Kasumi-1 (cell line): ENCODE results near the gene GPANK1.

Source experiments
- DNase-seq, 2 experiments: peaks; one replicate each; lab custom pipeline; 2025; lab: John Stamatoyannopoulos, UW

The GPANK1 gene

DNA sequence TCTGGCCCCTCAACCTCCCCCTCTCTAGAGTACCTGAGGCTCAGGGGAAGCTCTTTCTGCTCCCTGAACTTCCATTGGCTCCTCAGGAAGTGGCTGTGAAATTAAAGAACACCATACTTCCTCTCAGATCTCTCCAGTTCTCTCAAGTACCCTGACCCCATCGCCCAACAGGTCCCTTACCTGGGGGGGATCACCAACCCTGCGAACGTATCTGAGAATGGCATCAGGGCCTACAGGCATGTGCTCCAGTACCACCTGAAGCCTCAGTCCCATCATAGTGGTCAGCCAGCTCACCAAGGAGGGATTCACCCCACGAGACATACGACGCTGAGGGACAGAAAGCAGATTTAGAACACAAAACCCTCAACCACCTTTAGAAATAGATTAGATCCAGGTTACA lies 24.2 kb downstream of the GPANK1 start:
- no peak for DNase-seq

DNA sequence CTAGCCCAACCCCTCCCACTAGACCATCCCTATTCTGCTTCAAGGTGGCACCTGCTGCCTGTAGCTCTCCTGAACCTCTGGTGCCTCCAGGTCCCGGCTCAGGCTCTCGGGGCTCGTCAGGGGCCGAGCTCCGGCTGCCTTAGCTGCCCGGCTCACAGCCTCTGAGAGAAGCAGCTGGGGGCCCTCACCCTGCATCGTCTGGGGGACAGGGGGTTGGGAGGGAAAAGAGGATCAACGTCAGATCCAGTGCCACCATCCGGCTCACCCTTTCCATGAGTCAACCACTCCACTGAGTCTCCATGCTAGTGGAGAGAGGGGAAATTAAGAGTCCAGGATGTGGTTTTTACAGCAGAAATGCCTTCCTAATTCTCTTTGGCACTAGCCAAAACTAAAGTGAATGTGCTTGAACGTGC lies 25.3 kb downstream of the GPANK1 start:
- DNase-seq = peak in 1 of 2 experiments; percentile 30

DNA sequence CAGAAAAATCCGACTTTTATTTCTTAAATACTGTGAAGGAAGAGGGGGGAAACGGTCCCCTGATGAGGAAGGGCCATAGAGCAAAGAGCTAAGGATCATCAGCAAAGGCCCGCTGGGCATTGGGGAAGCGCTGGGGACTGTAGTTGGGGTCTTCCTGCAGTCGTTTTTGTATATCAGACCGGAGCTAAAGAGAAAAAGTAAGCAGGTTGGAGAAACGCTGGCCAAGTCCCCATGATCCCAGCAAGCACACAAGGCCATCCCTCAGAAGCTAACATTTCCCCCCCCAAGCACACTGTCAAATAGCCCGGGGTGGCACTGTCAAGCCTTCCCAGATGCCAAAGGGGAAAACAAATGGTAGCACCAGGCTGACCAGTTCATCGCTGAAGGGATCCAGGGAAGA lies 25.8 kb downstream of the GPANK1 start:
- no peak for DNase-seq

DNA sequence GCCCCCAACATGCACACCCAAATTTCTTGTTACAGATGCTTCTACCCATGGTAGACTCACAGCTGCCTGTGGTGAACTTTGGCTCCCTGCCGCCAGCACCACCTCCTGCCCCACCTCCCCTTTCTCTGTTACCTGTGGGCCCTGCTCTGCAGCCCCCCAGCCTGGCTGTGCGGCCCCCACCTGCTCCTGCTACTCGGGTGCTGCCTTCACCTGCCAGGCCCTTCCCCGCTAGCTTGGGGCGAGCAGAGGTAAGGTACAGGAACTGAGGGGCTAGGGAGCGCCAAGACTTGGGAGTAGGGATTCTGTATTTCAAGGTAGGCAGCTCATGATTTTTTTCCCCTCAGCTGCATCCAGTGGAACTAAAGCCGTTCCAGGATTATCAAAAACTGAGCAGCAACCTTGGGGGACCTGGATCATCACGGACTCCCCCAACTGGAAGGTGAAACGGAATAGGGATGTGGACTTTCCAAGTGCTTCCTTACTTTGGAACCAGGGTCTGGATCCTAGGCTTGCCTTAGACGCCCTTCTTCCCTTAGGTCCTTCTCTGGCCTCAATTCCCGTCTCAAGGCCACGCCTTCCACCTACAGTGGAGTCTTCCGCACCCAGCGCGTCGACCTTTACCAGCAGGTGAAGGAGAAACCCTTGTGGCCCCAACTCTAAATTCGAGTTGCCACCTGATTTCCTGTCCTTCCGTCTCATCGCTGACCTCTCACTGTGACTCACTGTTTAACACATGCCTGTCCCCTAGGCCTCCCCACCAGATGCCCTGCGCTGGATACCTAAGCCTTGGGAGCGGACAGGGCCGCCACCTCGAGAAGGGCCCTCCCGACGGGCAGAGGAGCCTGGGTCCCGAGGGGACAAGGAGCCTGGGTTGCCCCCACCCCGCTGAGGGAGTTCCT lies 27.9 kb downstream of the GPANK1 start:
- DNase-seq = no peak

DNA sequence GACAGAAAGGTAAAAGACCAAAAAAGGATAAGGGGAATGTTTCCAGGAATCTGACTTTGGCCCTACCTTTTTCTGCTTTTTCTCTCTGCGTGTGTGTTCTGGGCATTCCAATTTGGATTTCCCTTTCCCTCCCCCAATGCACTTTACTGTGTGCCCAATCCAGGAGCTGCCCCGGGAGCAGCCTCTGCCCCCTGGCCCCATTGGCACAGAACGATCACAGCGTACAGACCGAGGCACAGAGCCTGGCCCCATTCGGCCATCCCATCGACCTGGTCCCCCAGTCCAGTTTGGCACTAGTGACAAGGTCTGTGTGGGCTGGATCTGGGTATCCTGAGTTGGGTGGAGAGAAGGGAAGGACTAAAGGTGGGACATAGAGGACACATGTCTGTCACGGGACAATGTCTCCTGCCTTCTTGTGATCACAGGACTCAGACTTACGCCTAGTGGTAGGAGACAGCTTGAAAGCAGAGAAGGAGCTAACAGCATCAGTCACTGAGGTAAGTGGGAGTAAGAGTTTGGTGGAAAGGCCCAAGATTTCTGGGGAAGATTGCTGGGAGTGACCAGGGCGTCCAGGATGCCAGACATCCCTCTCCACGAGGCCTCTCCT lies 29.7 kb downstream of the GPANK1 start:
- DNase-seq = no peak

DNA sequence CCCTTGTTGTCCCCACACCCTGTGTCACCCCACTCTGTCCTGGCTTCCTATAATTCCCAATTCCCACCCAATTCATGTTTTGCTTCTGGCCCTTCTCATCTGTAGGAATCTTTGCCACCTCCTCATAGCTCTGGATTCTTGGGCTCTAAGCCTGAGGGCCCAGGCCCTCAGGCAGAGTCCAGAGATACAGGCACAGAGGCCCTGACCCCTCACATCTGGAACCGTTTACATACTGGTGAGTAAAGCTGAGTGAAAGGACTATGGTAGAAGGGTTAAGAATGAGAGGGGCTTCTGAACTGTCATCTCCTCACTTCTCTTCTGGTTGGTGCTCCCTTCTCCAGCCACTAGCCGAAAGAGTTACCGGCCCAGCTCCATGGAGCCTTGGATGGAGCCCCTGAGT lies 30.7 kb downstream of the GPANK1 start:
- DNase-seq = no peak

DNA sequence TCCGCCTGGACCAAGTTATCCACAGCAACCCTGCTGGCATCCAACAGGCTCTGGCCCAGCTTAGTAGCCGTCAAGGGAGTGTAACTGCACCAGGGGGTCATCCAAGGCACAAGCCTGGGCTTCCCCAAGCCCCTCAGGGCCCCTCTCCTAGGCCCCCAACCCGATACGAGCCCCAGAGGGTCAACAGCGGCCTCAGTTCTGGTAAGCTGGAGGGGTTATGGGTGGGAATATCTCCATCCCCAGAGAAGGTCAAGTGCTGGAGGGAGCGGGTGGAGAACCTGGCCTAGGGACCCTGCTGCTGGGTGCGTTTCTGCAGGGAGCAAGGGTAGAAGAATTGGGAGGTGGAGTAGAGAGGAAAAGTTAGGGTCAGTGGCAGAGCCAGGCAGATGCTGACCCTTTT lies 31.4 kb downstream of the GPANK1 start:
- no peak for DNase-seq

DNA sequence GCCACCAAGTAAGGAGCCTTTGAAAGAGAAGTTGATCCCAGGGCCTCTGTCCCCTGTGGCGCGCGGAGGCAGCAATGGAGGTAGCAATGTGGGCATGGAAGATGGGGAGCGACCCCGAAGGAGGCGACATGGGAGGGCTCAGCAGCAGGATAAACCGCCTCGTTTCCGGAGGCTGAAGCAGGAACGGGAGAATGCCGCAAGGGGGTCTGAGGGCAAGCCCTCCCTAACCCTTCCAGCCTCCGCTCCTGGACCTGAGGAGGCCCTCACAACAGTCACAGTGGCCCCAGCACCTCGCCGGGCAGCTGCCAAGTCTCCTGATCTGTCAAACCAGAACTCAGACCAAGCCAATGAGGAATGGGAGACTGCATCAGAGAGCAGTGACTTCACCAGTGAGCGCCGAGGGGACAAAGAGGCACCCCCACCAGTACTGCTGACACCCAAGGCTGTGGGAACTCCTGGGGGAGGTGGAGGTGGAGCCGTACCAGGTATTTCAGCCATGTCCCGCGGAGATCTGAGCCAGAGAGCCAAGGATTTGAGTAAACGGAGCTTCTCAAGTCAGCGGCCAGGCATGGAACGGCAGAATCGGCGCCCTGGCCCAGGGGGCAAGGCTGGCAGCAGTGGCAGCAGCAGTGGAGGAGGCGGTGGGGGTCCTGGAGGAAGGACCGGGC lies 32.4 kb downstream of the GPANK1 start:
- no peak for DNase-seq

DNA sequence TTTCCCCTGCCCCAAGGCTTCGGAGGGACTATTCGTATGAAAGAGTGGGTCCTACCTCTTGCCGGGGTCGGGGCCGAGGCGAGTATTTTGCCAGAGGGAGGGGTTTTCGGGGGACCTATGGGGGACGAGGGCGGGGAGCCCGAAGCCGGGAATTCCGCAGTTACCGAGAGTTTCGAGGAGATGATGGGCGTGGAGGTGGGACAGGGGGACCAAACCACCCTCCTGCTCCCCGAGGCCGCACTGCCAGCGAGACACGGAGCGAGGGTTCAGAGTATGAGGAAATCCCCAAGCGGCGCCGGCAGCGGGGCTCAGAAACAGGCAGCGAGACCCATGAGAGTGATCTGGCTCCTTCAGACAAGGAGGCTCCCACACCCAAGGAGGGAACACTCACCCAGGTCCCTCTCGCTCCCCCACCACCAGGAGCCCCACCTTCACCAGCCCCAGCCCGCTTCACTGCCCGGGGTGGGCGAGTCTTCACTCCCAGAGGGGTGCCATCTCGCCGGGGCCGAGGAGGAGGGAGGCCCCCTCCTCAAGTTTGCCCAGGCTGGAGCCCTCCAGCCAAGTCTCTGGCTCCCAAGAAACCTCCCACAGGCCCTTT lies 33.0 kb downstream of the GPANK1 start:
- DNase-seq = no peak

DNA sequence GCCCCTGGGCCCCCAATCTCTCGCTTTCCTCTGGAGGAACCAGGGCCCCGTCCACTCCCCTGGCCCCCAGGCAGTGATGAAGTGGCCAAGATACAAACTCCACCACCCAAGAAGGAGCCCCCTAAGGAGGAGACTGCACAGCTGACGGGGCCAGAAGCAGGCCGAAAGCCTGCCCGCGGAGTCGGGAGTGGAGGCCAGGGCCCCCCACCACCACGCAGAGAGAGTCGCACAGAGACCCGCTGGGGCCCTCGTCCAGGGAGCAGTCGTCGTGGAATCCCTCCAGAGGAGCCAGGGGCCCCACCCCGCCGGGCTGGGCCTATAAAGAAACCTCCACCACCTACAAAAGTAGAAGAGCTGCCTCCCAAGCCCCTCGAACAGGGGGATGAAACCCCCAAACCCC lies 33.6 kb downstream of the GPANK1 start:
- no peak for DNase-seq

DNA sequence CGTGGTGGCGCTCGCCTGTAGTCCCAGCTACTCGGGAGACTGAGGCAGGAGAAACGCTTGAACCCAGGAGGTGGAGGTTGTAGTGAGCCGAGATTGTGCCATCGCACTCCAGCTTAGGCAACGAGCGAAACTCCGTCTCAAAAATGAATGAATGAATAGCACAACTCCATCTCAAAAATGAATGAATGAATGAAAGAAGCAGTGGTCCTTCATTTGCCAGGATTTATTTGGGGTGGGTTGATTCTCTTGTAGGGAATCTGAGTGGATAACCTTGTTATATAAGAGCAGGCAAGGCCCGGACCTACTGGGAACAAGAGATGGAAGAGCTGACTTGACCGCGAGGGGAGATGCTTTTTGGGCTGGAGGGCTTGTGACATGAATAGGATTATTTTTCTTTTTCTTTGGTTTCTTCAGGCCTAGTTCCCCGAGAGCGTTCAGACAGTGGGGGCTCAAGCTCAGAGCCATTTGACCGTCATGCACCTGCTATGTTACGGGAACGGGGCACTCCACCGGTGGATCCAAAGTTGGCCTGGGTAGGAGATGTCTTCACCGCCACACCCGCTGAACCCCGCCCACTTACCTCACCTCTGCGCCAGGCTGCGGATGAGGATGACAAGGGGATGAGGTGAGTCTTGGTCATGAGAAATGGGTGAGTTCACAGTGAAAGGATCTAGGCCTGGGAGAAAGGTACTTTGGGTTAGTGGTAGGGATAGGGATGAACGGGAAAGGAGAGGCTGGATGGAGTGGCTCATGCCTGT lies 34.4 kb downstream of the GPANK1 start:
- DNase-seq = no peak

DNA sequence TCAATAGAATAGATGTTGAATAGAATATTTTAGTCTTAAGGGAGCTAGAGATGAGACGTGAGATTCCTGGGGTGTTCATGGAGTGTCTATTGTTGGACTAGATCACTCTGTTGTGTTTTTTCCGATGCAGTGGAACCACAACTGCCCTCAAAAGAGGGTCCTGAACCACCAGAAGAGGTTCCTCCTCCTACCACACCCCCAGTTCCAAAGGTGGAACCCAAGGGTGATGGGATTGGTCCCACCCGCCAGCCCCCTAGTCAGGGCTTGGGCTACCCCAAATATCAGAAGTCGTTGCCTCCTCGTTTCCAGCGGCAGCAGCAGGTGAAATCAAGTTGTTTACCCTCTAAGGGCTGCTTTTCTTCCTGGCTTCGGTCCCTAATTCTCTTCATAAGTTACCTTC lies 35.8 kb downstream of the GPANK1 start:
- no peak for DNase-seq

DNA sequence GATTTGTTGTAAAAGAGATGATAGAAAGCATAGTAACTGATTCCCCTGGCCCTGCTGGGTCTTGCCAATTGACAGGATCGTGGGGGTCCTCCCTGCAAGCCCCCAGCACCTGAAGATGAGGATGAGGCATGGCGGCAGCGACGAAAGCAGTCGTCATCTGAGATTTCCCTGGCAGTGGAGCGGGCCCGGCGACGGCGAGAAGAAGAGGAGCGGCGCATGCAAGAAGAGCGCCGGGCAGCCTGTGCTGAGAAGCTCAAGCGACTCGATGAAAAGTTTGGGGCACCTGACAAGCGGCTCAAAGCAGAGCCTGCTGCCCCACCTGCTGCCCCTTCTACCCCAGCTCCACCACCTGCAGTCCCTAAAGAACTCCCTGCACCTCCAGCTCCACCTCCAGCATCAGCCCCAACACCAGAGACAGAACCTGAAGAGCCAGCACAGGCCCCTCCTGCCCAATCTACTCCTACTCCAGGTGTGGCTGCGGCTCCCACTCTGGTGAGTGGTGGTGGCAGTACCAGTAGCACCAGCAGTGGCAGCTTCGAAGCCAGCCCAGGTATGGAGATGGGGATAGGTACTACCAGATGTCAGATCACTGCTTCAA lies 37.0 kb downstream of the GPANK1 start:
- no peak for DNase-seq

DNA sequence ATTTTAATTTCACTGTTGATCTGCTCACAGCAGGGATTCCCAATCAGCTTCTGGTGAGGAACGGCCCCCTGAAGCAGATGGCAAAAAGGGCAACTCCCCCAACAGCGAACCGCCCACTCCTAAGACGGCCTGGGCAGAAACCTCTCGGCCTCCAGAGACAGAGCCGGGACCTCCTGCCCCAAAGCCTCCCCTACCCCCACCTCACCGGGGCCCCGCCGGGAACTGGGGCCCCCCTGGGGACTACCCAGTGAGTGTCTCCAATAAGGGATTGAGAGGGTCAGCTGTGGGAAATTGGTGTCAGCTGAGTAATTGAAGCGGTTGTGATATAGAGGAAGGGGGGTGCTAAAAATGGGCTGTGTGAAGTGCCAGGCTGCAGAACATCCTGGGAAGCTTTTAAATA lies 37.8 kb downstream of the GPANK1 start:
- no peak for DNase-seq

DNA sequence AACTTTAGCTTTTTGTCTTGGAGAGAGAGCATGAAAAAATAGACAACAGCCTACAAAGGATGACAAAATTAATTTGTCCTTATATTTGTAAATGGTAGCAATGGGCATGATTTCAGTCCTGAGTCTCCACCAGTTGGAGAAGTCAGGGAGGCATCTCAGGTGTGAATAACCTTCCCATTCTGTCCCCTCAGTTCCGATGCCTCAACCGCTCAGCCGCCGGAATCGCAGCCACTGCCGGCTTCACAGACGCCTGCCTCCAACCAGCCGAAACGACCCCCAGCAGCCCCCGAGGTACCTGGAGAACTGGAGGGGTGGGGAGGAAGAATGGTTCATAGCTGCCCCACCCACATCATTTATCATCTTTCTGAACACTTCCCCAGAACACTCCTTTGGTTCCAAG lies 40.7 kb downstream of the GPANK1 start:
- no peak for DNase-seq

DNA sequence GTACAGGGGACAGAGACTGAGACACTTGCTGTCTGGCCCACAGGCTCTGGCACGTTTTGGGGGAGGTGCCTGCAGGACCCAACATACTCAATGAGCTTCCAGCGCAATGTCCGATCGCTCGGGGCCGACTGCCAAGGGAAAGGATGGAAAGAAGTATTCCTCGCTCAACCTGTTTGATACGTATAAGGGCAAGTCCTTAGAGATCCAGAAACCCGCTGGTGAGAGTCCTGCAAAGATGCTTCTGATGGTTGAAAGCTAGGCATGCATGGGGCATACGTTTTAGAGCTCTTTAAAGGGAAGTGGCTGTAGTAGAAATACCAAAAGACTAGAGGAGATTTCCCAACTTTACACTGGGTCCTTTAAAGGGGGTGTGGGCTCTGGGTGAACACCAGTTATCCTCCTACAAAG lies 42.1 kb downstream of the GPANK1 start:
- DNase-seq = peak; percentile 22 to 38

DNA sequence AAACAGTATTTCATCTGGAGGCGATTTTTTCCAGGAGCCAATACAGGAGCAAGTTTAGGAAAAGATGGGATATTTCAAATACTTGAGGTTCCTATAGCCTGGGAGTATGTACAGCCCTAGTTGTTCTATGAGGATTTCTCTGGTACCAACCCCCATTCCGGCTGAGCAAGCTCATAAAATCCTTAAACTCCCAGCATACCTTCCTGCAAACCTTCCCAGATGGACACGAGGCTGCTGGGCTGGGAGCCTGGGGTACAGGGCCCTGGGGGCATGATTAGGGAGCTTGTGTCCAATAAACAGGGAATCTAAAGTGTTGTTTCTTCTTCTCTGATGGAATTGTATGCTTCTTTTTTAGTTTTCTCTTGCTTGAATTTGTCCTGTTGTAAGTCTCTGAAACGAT lies 42.8 kb downstream of the GPANK1 start:
- no peak for DNase-seq

DNA sequence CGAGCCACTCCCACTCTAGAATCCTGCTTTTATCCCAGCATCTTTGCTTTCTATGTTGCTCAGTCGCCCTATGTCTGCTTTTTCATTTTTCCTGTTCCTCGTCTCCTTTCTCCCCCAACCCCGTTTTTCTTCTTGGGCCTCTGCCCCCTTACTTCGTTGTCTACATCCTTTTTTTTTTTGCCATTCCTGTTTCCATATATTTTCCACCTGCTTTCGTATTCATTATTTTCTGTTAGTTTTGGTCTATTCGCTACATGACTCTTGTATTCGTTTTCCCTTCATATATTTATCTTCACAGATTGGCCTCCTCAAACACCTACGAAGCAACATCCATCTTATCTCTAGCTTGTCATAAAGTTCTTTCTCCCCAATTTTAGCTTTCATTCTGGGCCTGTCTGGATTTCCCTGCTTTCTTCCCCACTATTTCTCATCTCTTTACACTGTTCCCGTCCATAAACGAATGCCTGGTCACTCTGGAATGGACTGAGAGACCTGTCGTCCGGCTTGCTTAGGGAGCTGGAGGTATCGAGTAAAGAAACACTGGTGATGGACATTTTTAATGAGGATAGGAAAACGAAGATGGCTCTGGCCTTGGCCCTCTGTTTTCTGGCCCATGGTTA lies 43.4 kb downstream of the GPANK1 start:
- no peak for DNase-seq

DNA sequence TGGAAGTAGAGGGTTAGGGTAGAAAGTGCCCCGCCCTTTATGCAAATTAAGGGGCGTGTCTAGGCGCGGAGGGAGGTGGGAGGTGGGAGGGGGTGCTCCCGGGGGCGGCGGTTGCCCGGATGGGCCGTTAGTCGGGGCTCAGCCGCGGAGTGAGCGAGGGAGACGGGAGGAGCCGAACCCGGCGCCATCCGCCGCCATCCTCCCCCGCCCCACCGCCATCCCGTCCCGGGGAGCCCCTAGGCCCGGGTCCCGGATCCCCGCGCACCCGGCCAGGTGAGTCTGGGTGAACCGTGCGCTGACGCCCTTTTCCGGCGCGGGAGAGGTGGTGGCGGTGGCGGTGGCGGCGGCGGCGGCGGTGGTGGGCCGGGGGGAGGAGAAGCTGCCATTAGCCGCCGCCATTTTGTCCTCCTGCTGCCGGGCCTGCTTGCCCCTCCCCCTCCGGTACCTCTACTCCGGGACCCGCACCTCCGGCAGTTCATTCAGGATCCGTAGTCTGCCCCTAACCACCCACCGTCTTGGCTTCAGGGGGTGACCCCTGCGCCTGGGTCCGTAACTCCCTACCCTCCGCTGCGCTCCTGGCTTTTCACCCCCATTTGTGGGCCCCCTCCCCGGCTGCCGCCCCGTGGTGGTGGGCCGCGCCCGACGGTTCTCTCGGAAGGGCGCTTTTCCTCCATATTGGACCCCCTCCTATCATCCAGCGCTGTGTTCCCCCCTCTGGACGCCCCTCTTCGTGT lies 44.0 kb downstream of the GPANK1 start, which contains the start of gene PRRC2A:
Gene PRRC2A (plus strand): TSS at position 130 of the 734 bp plus-strand sequence. CDS start 2,075 bp downstream, outside the sequence.
- DNase-seq = peak; percentile 69 to 81
